HepG2 (cell line): ENCODE data around the gene BCAS3. TPM values are rescaled to one million over a fixed set of nuclear protein-coding genes. Genes with fewer than 3 reads are reported as not detected.

ENCODE experiments used
- ATAC-seq: fragments of 200-7000 bp; cut with Tn5 transposase; 3 replicates; pipeline ENCODE4 v1.9.1; 2020; ENCODE audit warnings: mild to moderate bottlenecking, moderate library complexity
- BruUV-seq: library from RNA; stranded (reverse); fragments of 400-500 nt; replicated peaks from 2 replicates; lab custom pipeline; 2021; lab: Mats Ljungman, UMichigan
- CTCF ChIA-PET: fragments of 300-600 bp; formaldehyde crosslinking; extraction: SDS; loops from one replicate; lab custom pipeline; 2021; ENCODE audit warnings: low total read pairs, inconsistent platforms, low intra/inter-chr PET ratio; lab: Yijun Ruan, JAX
- POLR2A ChIA-PET: fragments of 350-600 bp; sonication (Branson Sonifier 250); formaldehyde crosslinking; loops from one replicate; lab custom pipeline; 2020; ENCODE audit warnings: antibody characterized with exemption, inconsistent platforms; lab: Yijun Ruan, JAX
- DNase-seq: peaks from one replicate; pipeline ENCODE4 v3.0.0-alpha.2; 2015; ENCODE audit warnings: low spot score
- FAIRE-seq: peaks from 3 replicates; lab custom pipeline; 2011; peaks lifted over from hg19 to GRCh38; lab: Jason Lieb, UNC
- H2AFZ ChIP-seq: one replicate; pipeline ENCODE4 v1.6.1; 2011; ENCODE audit warnings: low read length, inconsistent platforms
- H3K27ac ChIP-seq: fragments of 300-600 bp; 3 replicates; pipeline ENCODE4 v1.8.0; 2011; ENCODE audit warnings: mixed run types, mild to moderate bottlenecking, mixed read lengths, low read length, inconsistent platforms; ENCODE audit not compliant: insufficient read depth; ENCODE audit errors: extremely low read length
- H3K27me3 ChIP-seq, 2 experiments: fragments of 200-600 bp in 1 of 2; 2 replicates in 1 of 2; 3 replicates in 1 of 2; pipeline versions ENCODE4 v1.6.0 to v1.8.0; 2011; ENCODE audit warnings: low read length in 2 of 2, mild to moderate bottlenecking in 2 of 2, moderate library complexity in 2 of 2, inconsistent platforms in 1 of 2; ENCODE audit not compliant: insufficient read depth in 2 of 2, control insufficient read depth in 1 of 2
- H3K36me3 ChIP-seq, 2 experiments: fragments of 200-600 bp in 1 of 2; replicated peaks in 1 of 2; 2 replicates in 1 of 2; 3 replicates in 1 of 2; pipeline versions ENCODE4 v1.5.1 to v1.8.0; 2011; ENCODE audit warnings: low read length in 2 of 2, inconsistent platforms in 1 of 2; ENCODE audit not compliant: insufficient read depth in 2 of 2, control insufficient read depth in 1 of 2
- H3K4me1 ChIP-seq: 2 replicates; pipeline ENCODE4 v1.5.1; 2012; ENCODE audit warnings: low read length, inconsistent platforms; ENCODE audit not compliant: insufficient read depth
- H3K4me2 ChIP-seq: 2 replicates; pipeline ENCODE4 v1.6.0; 2011; ENCODE audit warnings: low read depth, low read length, inconsistent platforms
- H3K4me3 ChIP-seq, 3 experiments: fragments of 200-600 bp in 1 of 3; sonication (generic), shearing (Covaris generic) in 1 of 3; replicated peaks in 1 of 3; 2 replicates each; pipeline ENCODE4 v1.5.1; 2011 to 2016; ENCODE audit warnings: low read length in 3 of 3, inconsistent platforms in 2 of 3, low read depth in 2 of 3, mild to moderate bottlenecking in 2 of 3, control low read depth in 1 of 3, mixed read lengths in 1 of 3; ENCODE audit not compliant: insufficient read depth in 1 of 3
- H3K79me2 ChIP-seq: one replicate; pipeline ENCODE4 v1.6.1; 2011; ENCODE audit warnings: low read length, inconsistent platforms; ENCODE audit not compliant: insufficient read depth
- H3K9ac ChIP-seq: 2 replicates; pipeline ENCODE4 v1.6.0; 2011; ENCODE audit warnings: mild to moderate bottlenecking, low read depth, low read length, inconsistent platforms; ENCODE audit not compliant: insufficient read depth
- H3K9me3 ChIP-seq: 2 replicates; pipeline ENCODE4 v1.5.1; 2012; ENCODE audit warnings: mild to moderate bottlenecking, low read length
- H4K20me1 ChIP-seq: 2 replicates; pipeline ENCODE4 v1.6.0; 2011; ENCODE audit warnings: inconsistent platforms, mild to moderate bottlenecking, low read length, moderate library complexity; ENCODE audit not compliant: insufficient read depth
- FOXA1 ChIP-seq, 2 experiments: fragments of 450-650 bp in 1 of 2; sonication (generic) in 1 of 2; formaldehyde crosslinking in 1 of 2; IDR thresholded peaks; 2 replicates each; pipeline versions ENCODE4 v1.4.0 to v1.6.1; 2016 to 2020; ENCODE audit warnings: missing genetic modification reagents in 1 of 2
- PRPF4 ChIP-seq: fragments of 200-400 bp; formaldehyde crosslinking; IDR thresholded peaks from 2 replicates; pipeline ENCODE4 v1.6.1; 2016; ENCODE audit warnings: low read length, low read depth; ENCODE audit not compliant: poor library complexity, severe bottlenecking
- SAFB2 ChIP-seq: sonication (generic); formaldehyde crosslinking; IDR thresholded peaks from 2 replicates; pipeline ENCODE4 v1.5.1; 2020; ENCODE audit warnings: missing genetic modification reagents, low read depth, mild to moderate bottlenecking, borderline replicate concordance
- SRSF1 ChIP-seq: fragments of 200-400 bp; formaldehyde crosslinking; optimal IDR thresholded peaks from 2 replicates; pipeline ENCODE3; 2017; ENCODE audit warnings: mild to moderate bottlenecking, low read depth, low read length, moderate library complexity
- SRSF4 ChIP-seq: fragments of 200-400 bp; formaldehyde crosslinking; IDR thresholded peaks from one replicate; pipeline ENCODE4 v1.6.1; 2018; ENCODE audit warnings: mild to moderate bottlenecking, low read depth, low read length, moderate library complexity; ENCODE audit not compliant: poor library complexity, severe bottlenecking
- SRSF9 ChIP-seq: fragments of 200-400 bp; formaldehyde crosslinking; IDR thresholded peaks from 2 replicates; pipeline ENCODE4 v1.6.1; 2018; ENCODE audit warnings: borderline replicate concordance, mild to moderate bottlenecking, low read depth, low read length; ENCODE audit not compliant: insufficient read depth, poor library complexity, severe bottlenecking
- SSRP1 ChIP-seq: IDR thresholded peaks from 2 replicates; pipeline ENCODE4 v1.6.1; 2016; ENCODE audit warnings: control low read depth
- THYN1 ChIP-seq: sonication (generic); formaldehyde crosslinking; IDR thresholded peaks from 2 replicates; pipeline ENCODE4 v1.8.1; 2023; ENCODE audit warnings: low read depth, mild to moderate bottlenecking, moderate library complexity, missing genetic modification reagents, borderline replicate concordance
- ZNF317 ChIP-seq: sonication (generic); formaldehyde crosslinking; IDR thresholded peaks from 2 replicates; pipeline ENCODE4 v1.5.0; 2020; ENCODE audit warnings: mild to moderate bottlenecking, missing genetic modification reagents
- ZNF556 ChIP-seq: sonication (generic); formaldehyde crosslinking; IDR thresholded peaks from 2 replicates; pipeline ENCODE4 v1.4.0; 2020; ENCODE audit warnings: mild to moderate bottlenecking, missing genetic modification reagents, borderline replicate concordance
- ZNF709 ChIP-seq: sonication (generic); formaldehyde crosslinking; IDR thresholded peaks from 2 replicates; pipeline ENCODE4 v1.5.0; 2020; ENCODE audit warnings: mild to moderate bottlenecking, missing genetic modification reagents
- WGBS: methylation state at CpG from one replicate; pipeline ENCODE4 v1.1.6; 2017; ENCODE audit warnings: low lambda C conversion rate; 5-methylcytosine and 5-hydroxymethylcytosine counted together
- in situ Hi-C: cut with HindIII; loops from 2 replicates; pipeline ENCODE4 v1.10.0; 2017; ENCODE audit warnings: low pct_unique_long_range_greater_than_20kb; ENCODE audit not compliant: extremely low pct_ligation_motif_present
- intact Hi-C: fragments of 100-400 bp; cut with micrococcal nuclease; formaldehyde crosslinking; loops from one replicate; pipeline ENCODE4 v1.10.0; 2022; ENCODE audit not compliant: unreplicated experiment
- polyA plus RNA-seq, 8 experiments: library from polyadenylated mRNA; depleted of rRNA in 3 of 8; stranded (reverse) in 7 of 8; unstranded in 1 of 8; fragments of >200 nt; fragmentation: Illumina TruSeq in 4 of 8; extraction: Trizol in 4 of 8; gene quantifications; 2 replicates each; pipeline versions ENCODE4 v1.2.1 to v1.2.3, GENCODE V29; 2011 to 2016; ENCODE audit warnings: low read depth in 4 of 8, missing spikeins in 1 of 8, mixed read lengths in 1 of 8; ENCODE audit not compliant: insufficient read depth in 1 of 8
- total RNA-seq, 5 experiments: library from RNA; depleted of rRNA; stranded (reverse); fragments of >200 nt; fragmentation: Illumina TruSeq; extraction: Trizol; gene quantifications; 2 replicates each; pipeline ENCODE4 v1.2.3, GENCODE V29; 2016; ENCODE audit warnings: low read depth in 1 of 5
- TF ChIP-seq, protein P1 (sequence below): sonication (generic); formaldehyde crosslinking; IDR thresholded peaks from 2 replicates; pipeline ENCODE4 v1.4.0; 2020; ENCODE audit warnings: missing genetic modification reagents
- TF ChIP-seq, protein P2 (sequence below): sonication (generic); formaldehyde crosslinking; IDR thresholded peaks from 2 replicates; pipeline ENCODE4 v1.8.0; 2022; ENCODE audit warnings: mild to moderate bottlenecking, missing genetic modification reagents

Gene BCAS3
- total and polyA plus RNA-seq, 2 of the 13 experiments (the other 11 are each of a cell fraction or from before 2014, with no cell fraction given) = 10.7 to 11.2 TPM

- FAIRE-seq = no peak
- ATAC-seq = no peak
- Histone ChIP-seq H3K36me3 (no peaks in the 10 kb centered on the region), H3K9ac (no peak overlapping the region), H3K27me3 (no peaks in the 10 kb centered on the region; a peak in 1 of 5 replicates), H3K4me1 (peaks cover 15% of the 10 kb centered on the region), H3K4me2 (peak overlapping the region; percentile 99; the same call in 1 of the 2 replicates), H3K27ac (no peak overlapping the region), H3K9me3 (no peaks in the 10 kb centered on the region), H2AFZ (no peak overlapping the region), H3K79me2 (no peaks in the 10 kb centered on the region), H3K4me3 (no peak overlapping the region), H4K20me1 (no peaks in the 10 kb centered on the region)
- WGBS = 84% methylated on average over 6 of the region's 6 CpGs
- no peak for TF ChIP-seq SRSF9
- no peak for TF ChIP-seq SRSF1
- TF ChIP-seq ZNF317 (CRISPR knock-in tag) = no peak
- no peak for TF ChIP-seq SSRP1
- no peak for TF ChIP-seq SAFB2 (CRISPR knock-in tag)
- TF ChIP-seq FOXA1 (IDR thresholded peaks at IDR 0.05) = no peak
- no peak for TF ChIP-seq FOXA1 (CRISPR knock-in tag; IDR thresholded peaks at IDR 0.05)
- DNase-seq = no peak
- POLR2A ChIA-PET = interaction anchor here (2.0 kb wide), 1 partner anchor 76 kb away, joined by 21 read pairs; the partner anchor contains the start of gene PPM1D
- BruUV-seq = no TSS peak
- intact Hi-C loops = loop anchor here (2.0 kb wide), 1 partner anchor 75 kb away; the partner anchor contains the start of gene PPM1D
- CTCF ChIA-PET = no interaction called here
- in situ Hi-C loops = no loop called here
These were observed 1.7 kb upstream of the BCAS3 start for GRCh38 chr17:60675997-60676396.

- Histone ChIP-seq H4K20me1 (no peaks in the 10 kb centered on the region), H3K4me3 (peak overlapping the region; percentile 58 to 77 (median 68)), H3K27me3 (no peaks in the 10 kb centered on the region; a peak in 1 of 5 replicates), H3K79me2 (no peaks in the 10 kb centered on the region), H3K4me2 (peak overlapping the region; percentile 99), H3K9me3 (no peaks in the 10 kb centered on the region), H3K9ac (peak overlapping the region; percentile 74), H2AFZ (no peak overlapping the region), H3K4me1 (peaks cover 8% of the 10 kb centered on the region), H3K27ac (peak overlapping the region; percentile 0), H3K36me3 (no peaks in the 10 kb centered on the region)
- TSS peak; percentile 93 for BruUV-seq
- ChIA-PET POLR2A (interaction anchor here (0.7 to 2.0 kb wide), 14 partner anchors 10 to 688 kb away, joined by 3 to 21 read pairs (median 4); partner anchors contain the start of genes HEATR6, PPM1D and USP32), CTCF (no interaction called here)
- DNase-seq = no peak
- WGBS = 4% methylated on average over 17 of the region's 17 CpGs
- no peak for FAIRE-seq
- ATAC-seq = no peak
- in situ Hi-C loops = no loop called here
- intact Hi-C loops = loop anchor here (2.0 kb wide), 1 partner anchor 76 kb away; the partner anchor contains the start of gene PPM1D
- TF ChIP-seq, protein P1, sequence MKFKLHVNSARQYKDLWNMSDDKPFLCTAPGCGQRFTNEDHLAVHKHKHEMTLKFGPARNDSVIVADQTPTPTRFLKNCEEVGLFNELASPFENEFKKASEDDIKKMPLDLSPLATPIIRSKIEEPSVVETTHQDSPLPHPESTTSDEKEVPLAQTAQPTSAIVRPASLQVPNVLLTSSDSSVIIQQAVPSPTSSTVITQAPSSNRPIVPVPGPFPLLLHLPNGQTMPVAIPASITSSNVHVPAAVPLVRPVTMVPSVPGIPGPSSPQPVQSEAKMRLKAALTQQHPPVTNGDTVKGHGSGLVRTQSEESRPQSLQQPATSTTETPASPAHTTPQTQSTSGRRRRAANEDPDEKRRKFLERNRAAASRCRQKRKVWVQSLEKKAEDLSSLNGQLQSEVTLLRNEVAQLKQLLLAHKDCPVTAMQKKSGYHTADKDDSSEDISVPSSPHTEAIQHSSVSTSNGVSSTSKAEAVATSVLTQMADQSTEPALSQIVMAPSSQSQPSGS = no peak
- TF ChIP-seq PRPF4 = no peak
- TF ChIP-seq THYN1 = 0 out of 2 replicates have a peak, but pooled peaks have one; percentile 19
- TF ChIP-seq ZNF556 (CRISPR knock-in tag) = 0 out of 2 replicates have a peak, but pooled peaks have one; percentile 20
- TF ChIP-seq SRSF4 = no peak
- TF ChIP-seq, protein P2, sequence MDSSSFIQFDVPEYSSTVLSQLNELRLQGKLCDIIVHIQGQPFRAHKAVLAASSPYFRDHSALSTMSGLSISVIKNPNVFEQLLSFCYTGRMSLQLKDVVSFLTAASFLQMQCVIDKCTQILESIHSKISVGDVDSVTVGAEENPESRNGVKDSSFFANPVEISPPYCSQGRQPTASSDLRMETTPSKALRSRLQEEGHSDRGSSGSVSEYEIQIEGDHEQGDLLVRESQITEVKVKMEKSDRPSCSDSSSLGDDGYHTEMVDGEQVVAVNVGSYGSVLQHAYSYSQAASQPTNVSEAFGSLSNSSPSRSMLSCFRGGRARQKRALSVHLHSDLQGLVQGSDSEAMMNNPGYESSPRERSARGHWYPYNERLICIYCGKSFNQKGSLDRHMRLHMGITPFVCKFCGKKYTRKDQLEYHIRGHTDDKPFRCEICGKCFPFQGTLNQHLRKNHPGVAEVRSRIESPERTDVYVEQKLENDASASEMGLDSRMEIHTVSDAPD = 0 out of 2 replicates have a peak, but pooled peaks have one; percentile 9
- no peak for TF ChIP-seq ZNF709 (CRISPR knock-in tag)
These were observed 818 bp upstream of the BCAS3 start for GRCh38 chr17:60676758-60677307.
